ENCODE data around the gene NAT8L. TPM values are rescaled to one million over a fixed set of nuclear protein-coding genes. Genes with fewer than 3 reads are reported as not detected.
A peak's percentile ranks its signal among the peaks of the same experiment; 100 is the strongest.

The NAT8L gene
- total and polyA plus RNA-seq, 2 of the 13 experiments (the other 11 are each of a cell fraction or from before 2014, with no cell fraction given), result 2.2 to 3.3 TPM

- Histone ChIP-seq H3K4me1 (ENCODE audit: insufficient read depth, low read length) (peaks cover 27% of the 10 kb centered on the region), H3K4me3 (replicated peaks in 1 of 3; ENCODE audit: insufficient read depth in 1 of 3, low read depth in 2 of 3, low read length in 3 of 3) (peak overlapping the region in 2 of 3 experiments; percentile 9 to 33; a peak in 3 of 6 replicates), H3K79me2 (ENCODE audit: insufficient read depth, low read length) (no peaks in the 10 kb centered on the region), H3K27ac (ENCODE audit: extremely low read length, insufficient read depth, low read length) (no peak overlapping the region), H3K36me3 (replicated peaks in 1 of 2; ENCODE audit: control insufficient read depth in 1 of 2, insufficient read depth in 2 of 2, low read length in 2 of 2) (no peaks in the 10 kb centered on the region), H3K9me3 (ENCODE audit: low read length) (no peaks in the 10 kb centered on the region), H3K4me2 (ENCODE audit: low read depth, low read length) (0 out of 2 replicates have a peak overlapping the region, but pooled peaks have one; percentile 32), H3K9ac (ENCODE audit: insufficient read depth, low read depth, low read length) (no peak overlapping the region), H3K27me3 (ENCODE audit: control insufficient read depth in 1 of 2, insufficient read depth in 2 of 2, low read length in 2 of 2) (peaks cover 0 to 14% of the 10 kb centered on the region in 2 experiments; a peak in 4 of 5 replicates), H2AFZ (ENCODE audit: low read length) (no peak overlapping the region), H4K20me1 (ENCODE audit: insufficient read depth, low read length) (no peaks in the 10 kb centered on the region)
- POLR2A ChIA-PET, result no interaction called here
- FAIRE-seq (no peak), DNase-seq (ENCODE audit: low spot score) (no peak), ATAC-seq (no peak)
- 0 out of 2 replicates have a peak, but pooled peaks have one; percentile 15 for TF ChIP-seq KDM1A (CRISPR knock-in tag; IDR thresholded peaks at IDR 0.05)
- peak; percentile 68; the same call in 1 of the 2 replicates for TF ChIP-seq ZMYM3 (CRISPR knock-in tag; IDR thresholded peaks at IDR 0.05)
- TF ChIP-seq ZSCAN12 (CRISPR knock-in tag; IDR thresholded peaks at IDR 0.05), result no peak
- TF ChIP-seq SP1 (IDR thresholded peaks at IDR 0.05), result no peak
- TF ChIP-seq SP1 (CRISPR knock-in tag; IDR thresholded peaks at IDR 0.05), result no peak
- no peak for TF ChIP-seq PCBP1 (IDR thresholded peaks at IDR 0.05; ENCODE audit: borderline replicate concordance, low read depth, low read length)
- TF ChIP-seq THAP8 (CRISPR knock-in tag; IDR thresholded peaks at IDR 0.05; ENCODE audit: borderline replicate concordance), result no peak
- TF ChIP-seq HOXA3 (CRISPR knock-in tag; IDR thresholded peaks at IDR 0.05), result peak; percentile 1; the same call in 1 of the 2 replicates
- TF ChIP-seq ATRX (CRISPR knock-in tag; IDR thresholded peaks at IDR 0.05; ENCODE audit: borderline replicate concordance), result no peak
- peak; percentile 92 for TF ChIP-seq ZNF629 (CRISPR knock-in tag; conservative IDR thresholded peaks at IDR 0.05)
- 0 out of 2 replicates have a peak, but pooled peaks have one; percentile 38 for TF ChIP-seq ZNF777 (CRISPR knock-in tag; IDR thresholded peaks at IDR 0.05)
- no peak for TF ChIP-seq ZNF546 (CRISPR knock-in tag; conservative IDR thresholded peaks at IDR 0.05)
- TF ChIP-seq NFKB2 (CRISPR knock-in tag; IDR thresholded peaks at IDR 0.05; ENCODE audit: borderline replicate concordance), result no peak
- no peak for TF ChIP-seq AGO1 (IDR thresholded peaks at IDR 0.05; ENCODE audit: low read depth, low read length, poor library complexity, severe bottlenecking)
- TF ChIP-seq ZNF772 (CRISPR knock-in tag; IDR thresholded peaks at IDR 0.05), result no peak
- TF ChIP-seq ZNF597 (CRISPR knock-in tag; IDR thresholded peaks at IDR 0.05), result no peak
- TF ChIP-seq ZBTB33 (CRISPR knock-in tag; IDR thresholded peaks at IDR 0.05), result peak; percentile 82; the same call in 1 of the 2 replicates
- intact Hi-C loops (cut with micrococcal nuclease; ENCODE audit: unreplicated experiment) (no loop called here), in situ Hi-C loops (cut with HindIII; ENCODE audit: extremely low pct_ligation_motif_present, low pct_unique_long_range_greater_than_20kb) (no loop called here)
- CTCF ChIA-PET (ENCODE audit: low intra/inter-chr PET ratio, low total read pairs), result no interaction called here
- BruUV-seq (replicated peaks), result no TSS peak
- 100% methylated on average over 3 of the region's 102 CpGs for WGBS (ENCODE audit: low lambda C conversion rate)
Measured at GRCh38 chr4:2059726-2060602, 837 bp downstream of the NAT8L start.
